Suprapubic skin (tissue), 4 donors: Measurements from ENCODE around the gene RIPOR2. TPM values are rescaled to one million over a fixed set of nuclear protein-coding genes. Genes with fewer than 3 reads are reported as not detected.
"Not testable (repeated sequence)": the region's sequence is repeated elsewhere in the genome, so short reads cannot be mapped to it uniquely, and the experiment has no call there.

Source experiments
- DNase-seq, 2 donors: peaks; one replicate each; pipeline ENCODE4 v3.0.0-alpha.2; 2019; ENCODE audit warnings: low spot score in 2 of 2
- H3K27ac ChIP-seq: fragments of 200-600 bp; sonication (generic); one replicate; pipeline ENCODE4 v1.5.1; 2019
- H3K27me3 ChIP-seq: fragments of 200-600 bp; sonication (generic); one replicate; pipeline ENCODE4 v1.5.1; 2019
- H3K36me3 ChIP-seq: fragments of 200-600 bp; sonication (generic); one replicate; pipeline ENCODE4 v1.5.1; 2019
- H3K4me1 ChIP-seq: fragments of 200-600 bp; sonication (generic); one replicate; pipeline ENCODE4 v1.5.1; 2019
- H3K4me3 ChIP-seq: fragments of 200-600 bp; sonication (generic); one replicate; pipeline ENCODE4 v1.5.1; 2019; ENCODE audit warnings: mild to moderate bottlenecking
- H3K9me3 ChIP-seq: fragments of 200-600 bp; sonication (generic); one replicate; pipeline ENCODE4 v1.5.1; 2019
- CTCF ChIP-seq, 2 donors: fragments of 200-600 bp in 1 of 2; fragments of 450-650 bp in 1 of 2; sonication (generic) in 1 of 2; IDR thresholded peaks; one replicate each; pipeline ENCODE4 v1.5.1; 2016 to 2019; ENCODE audit warnings: antibody characterized with exemption in 2 of 2, mild to moderate bottlenecking in 1 of 2, moderate library complexity in 1 of 2
- EP300 ChIP-seq: sonication (generic); formaldehyde crosslinking; IDR thresholded peaks from one replicate; pipeline ENCODE4 v1.6.1; 2017; ENCODE audit warnings: antibody characterized with exemption
- POLR2A ChIP-seq, 2 donors: fragments of 450-650 bp; IDR thresholded peaks; one replicate each; pipeline ENCODE4 v1.6.1; 2017; ENCODE audit warnings: antibody characterized with exemption in 2 of 2, mild to moderate bottlenecking in 2 of 2, moderate library complexity in 2 of 2
- POLR2AphosphoS5 ChIP-seq, 3 donors: sonication (generic); formaldehyde crosslinking; IDR thresholded peaks; one replicate each; pipeline ENCODE4 v1.6.1; 2017; ENCODE audit warnings: antibody characterized with exemption in 3 of 3
- WGBS: methylation state at CpG from one replicate; pipeline ENCODE4 v1.1.5; 2018; 5-methylcytosine and 5-hydroxymethylcytosine counted together
- total RNA-seq, 4 donors: library from RNA; depleted of rRNA; stranded (reverse); fragments of >200 nt; gene quantifications; one replicate each; pipeline ENCODE4 v1.1.0, GENCODE V29; 2016

The RIPOR2 gene
- total RNA-seq, 4 donors from 2014 or later, result 3.8 to 12.8 (median 11.4) TPM

GRCh38 chr6:24920136-24920535, 15.6 kb downstream of the RIPOR2 start:
- H3K9me3 ChIP-seq, result no peaks in the 10 kb centered on the region
- no peaks in the 10 kb centered on the region for H3K4me1 ChIP-seq
- TF ChIP-seq POLR2A (IDR thresholded peaks at IDR 0.05) (no peak), EP300 (no peak), POLR2AphosphoS5 (IDR thresholded peaks at IDR 0.05) (no peak), CTCF (IDR thresholded peaks at IDR 0.05) (no peak)
- no peak overlapping the region for H3K27ac ChIP-seq
- H3K4me3 ChIP-seq, result no peak overlapping the region
- H3K27me3 ChIP-seq, result peaks cover 4% of the 10 kb centered on the region
- DNase-seq, result no peak
- no peaks in the 10 kb centered on the region for H3K36me3 ChIP-seq

- Histone ChIP-seq H3K9me3 (no peaks in the 10 kb centered on the region), H3K27ac (no peak overlapping the region), H3K36me3 (no peaks in the 10 kb centered on the region), H3K4me1 (no peaks in the 10 kb centered on the region), H3K4me3 (no peak overlapping the region), H3K27me3 (peaks cover 4% of the 10 kb centered on the region)
- WGBS, result 72% methylated on average over 12 of the region's 12 CpGs
- TF ChIP-seq POLR2A (IDR thresholded peaks at IDR 0.05) (no peak), EP300 (no peak), POLR2AphosphoS5 (IDR thresholded peaks at IDR 0.05) (no peak), CTCF (IDR thresholded peaks at IDR 0.05) (no peak)
- no peak for DNase-seq
Observed at GRCh38 chr6:24919056-24919892, 16.5 kb downstream of the RIPOR2 start.

- 73% methylated on average over 1 of the region's 1 CpG for WGBS
Observed at GRCh38 chr6:24918641-24919055, 17.1 kb downstream of the RIPOR2 start.

GRCh38 chr6:24916496-24916895, 19.3 kb downstream of the RIPOR2 start:
- no peak for TF ChIP-seq POLR2AphosphoS5 (IDR thresholded peaks at IDR 0.05)
- no peak for TF ChIP-seq POLR2A (IDR thresholded peaks at IDR 0.05)
- no peak for TF ChIP-seq EP300
- no peak for TF ChIP-seq CTCF (IDR thresholded peaks at IDR 0.05)
- WGBS, result 97% methylated on average over 5 of the region's 5 CpGs
- DNase-seq, result no peak
- Histone ChIP-seq H3K27me3 (peaks cover 10% of the 10 kb centered on the region), H3K4me3 (no peak overlapping the region), H3K27ac (no peak overlapping the region), H3K36me3 (no peaks in the 10 kb centered on the region), H3K9me3 (no peaks in the 10 kb centered on the region), H3K4me1 (peaks cover 6% of the 10 kb centered on the region)

More at GRCh38 chr6:24918641-24919055, 17.1 kb downstream of the RIPOR2 start:
- H3K9me3 ChIP-seq, result no peaks in the 10 kb centered on the region
- peaks cover 4% of the 10 kb centered on the region for H3K27me3 ChIP-seq
- TF ChIP-seq POLR2AphosphoS5 (IDR thresholded peaks at IDR 0.05) (no peak), EP300 (no peak), POLR2A (IDR thresholded peaks at IDR 0.05) (no peak), CTCF (IDR thresholded peaks at IDR 0.05) (no peak)
- no peaks in the 10 kb centered on the region for H3K36me3 ChIP-seq
- H3K27ac ChIP-seq, result no peak overlapping the region
- H3K4me3 ChIP-seq, result no peak overlapping the region
- no peak for DNase-seq
- no peaks in the 10 kb centered on the region for H3K4me1 ChIP-seq

GRCh38 chr6:24915641-24916040, 20.1 kb downstream of the RIPOR2 start:
- Histone ChIP-seq H3K27me3 (peaks cover 10% of the 10 kb centered on the region), H3K27ac (no peak overlapping the region), H3K4me3 (no peak overlapping the region), H3K36me3 (no peaks in the 10 kb centered on the region), H3K4me1 (peaks cover 12% of the 10 kb centered on the region), H3K9me3 (no peaks in the 10 kb centered on the region)
- WGBS, result 78% methylated on average over 5 of the region's 5 CpGs
- no peak for TF ChIP-seq POLR2A (IDR thresholded peaks at IDR 0.05)
- TF ChIP-seq EP300, result no peak
- TF ChIP-seq CTCF (IDR thresholded peaks at IDR 0.05), result no peak
- no peak for TF ChIP-seq POLR2AphosphoS5 (IDR thresholded peaks at IDR 0.05)
- DNase-seq, result no peak

GRCh38 chr6:24914082-24914481, 21.7 kb downstream of the RIPOR2 start:
- not testable (repeated sequence) for DNase-seq, H3K36me3 ChIP-seq, H3K27ac ChIP-seq, H3K9me3 ChIP-seq, H3K27me3 ChIP-seq, H3K4me3 ChIP-seq
- H3K4me1 ChIP-seq, result peaks cover 27% of the 10 kb centered on the region
- 96% methylated on average over 10 of the region's 10 CpGs for WGBS
